DND-41 (cell line): ENCODE measurements around the gene KMT5C.

Experiments
- ATAC-seq: fragments of 200-7000 bp; cut with Tn5 transposase; 3 replicates; pipeline ENCODE4 v1.9.1; 2021; ENCODE audit warnings: low read depth; ENCODE audit not compliant: insufficient read depth
- DNase-seq: peaks from one replicate; pipeline ENCODE4 v3.0.0-alpha.2; 2020
- H2AFZ ChIP-seq: 2 replicates; pipeline ENCODE4 v1.6.0; 2012; ENCODE audit warnings: low read depth, low read length
- H3K27ac ChIP-seq: 2 replicates; pipeline ENCODE4 v1.5.1; 2012; ENCODE audit warnings: low read length, inconsistent platforms
- H3K27me3 ChIP-seq: fragments of 200-600 bp; sonication (generic); 2 replicates; pipeline ENCODE4 v1.6.0; 2012; ENCODE audit warnings: low read length, mild to moderate bottlenecking, inconsistent platforms; ENCODE audit not compliant: insufficient read depth, poor library complexity
- H3K36me3 ChIP-seq: 2 replicates; pipeline ENCODE4 v1.5.1; 2012; ENCODE audit warnings: low read length, inconsistent platforms; ENCODE audit not compliant: insufficient read depth
- H3K4me1 ChIP-seq: 2 replicates; pipeline ENCODE4 v1.5.1; 2012; ENCODE audit warnings: mild to moderate bottlenecking, low read length; ENCODE audit not compliant: insufficient read depth
- H3K4me2 ChIP-seq: 2 replicates; pipeline ENCODE4 v1.6.0; 2012; ENCODE audit warnings: mild to moderate bottlenecking, moderate library complexity, low read length, inconsistent platforms; ENCODE audit not compliant: insufficient read depth
- H3K4me3 ChIP-seq, 2 experiments: fragments of 200-600 bp in 1 of 2; shearing (Covaris generic) in 1 of 2; 2 replicates each; pipeline ENCODE4 v1.5.1; 2012 to 2016; ENCODE audit warnings: inconsistent platforms in 2 of 2, low read length in 2 of 2, mild to moderate bottlenecking in 2 of 2, low read depth in 1 of 2, moderate library complexity in 1 of 2
- H3K79me2 ChIP-seq: 2 replicates; pipeline ENCODE4 v1.6.0; 2012; ENCODE audit warnings: low read length, inconsistent platforms; ENCODE audit not compliant: insufficient read depth
- H3K9ac ChIP-seq: 2 replicates; pipeline ENCODE4 v1.6.0; 2012; ENCODE audit warnings: low read depth, mild to moderate bottlenecking, inconsistent platforms, low read length, moderate library complexity
- H3K9me3 ChIP-seq: 2 replicates; pipeline ENCODE4 v1.5.1; 2012; ENCODE audit warnings: low read length, moderate library complexity, mild to moderate bottlenecking, inconsistent platforms; ENCODE audit not compliant: insufficient read depth, severe bottlenecking
- H4K20me1 ChIP-seq: 2 replicates; pipeline ENCODE4 v1.6.0; 2012; ENCODE audit warnings: low read length; ENCODE audit not compliant: insufficient read depth
- CTCF ChIP-seq: IDR thresholded peaks from 2 replicates; pipeline ENCODE4 v1.5.1; 2012; ENCODE audit warnings: borderline replicate concordance, low read length, moderate library complexity, mild to moderate bottlenecking; ENCODE audit not compliant: poor library complexity, severe bottlenecking; ENCODE audit errors: extremely low read depth
- EZH2 ChIP-seq: IDR thresholded peaks from 3 replicates; pipeline ENCODE4 v1.6.1; 2012; ENCODE audit warnings: borderline replicate concordance, low read depth, mild to moderate bottlenecking, moderate library complexity, low read length, inconsistent platforms; ENCODE audit not compliant: severe bottlenecking

KMT5C gene

DNA sequence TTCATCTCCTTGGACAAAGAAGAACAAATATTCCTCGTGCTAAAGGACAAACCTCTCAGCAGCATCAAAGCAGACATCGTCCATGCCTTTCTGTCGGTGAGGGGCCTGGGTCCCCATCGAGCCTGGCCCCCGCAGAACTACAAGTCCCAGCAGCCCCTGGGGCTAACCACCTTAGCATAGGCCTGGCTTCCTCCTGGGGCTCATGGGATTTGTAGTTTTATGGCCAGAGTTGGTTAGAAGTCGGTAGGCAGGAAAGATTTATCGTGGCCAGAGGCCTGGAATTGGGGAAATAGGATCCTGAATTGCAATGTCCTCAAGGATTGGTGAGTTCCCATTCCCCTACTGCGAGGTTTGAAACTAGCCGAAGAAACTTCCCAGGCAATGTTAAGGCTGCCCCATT, 34.2 kb upstream of the KMT5C start:
- peaks cover 26% of the 10 kb centered on the region for H3K4me1 ChIP-seq
- H2AFZ ChIP-seq, result no peak overlapping the region
- DNase-seq (peak; percentile 66), ATAC-seq (peak; percentile 71)
- no peak overlapping the region for H3K4me2 ChIP-seq
- H4K20me1 ChIP-seq, result no peaks in the 10 kb centered on the region
- peaks cover 37% of the 10 kb centered on the region for H3K36me3 ChIP-seq
- peaks cover 14% of the 10 kb centered on the region for H3K79me2 ChIP-seq
- TF ChIP-seq CTCF, result no peak
- TF ChIP-seq EZH2, result no peak
- H3K4me3 ChIP-seq, result no peak overlapping the region
- no peaks in the 10 kb centered on the region for H3K27me3 ChIP-seq
- H3K9me3 ChIP-seq, result no peaks in the 10 kb centered on the region
- no peak overlapping the region for H3K27ac ChIP-seq
- H3K9ac ChIP-seq, result no peak overlapping the region

GRCh38 chr19:55305983-55306562, 33.6 kb upstream of the KMT5C start:
- no peaks in the 10 kb centered on the region for H4K20me1 ChIP-seq
- peaks cover 37% of the 10 kb centered on the region for H3K36me3 ChIP-seq
- no peaks in the 10 kb centered on the region for H3K27me3 ChIP-seq
- no peak overlapping the region for H3K4me2 ChIP-seq
- no peak overlapping the region for H3K4me3 ChIP-seq
- H3K27ac ChIP-seq, result no peak overlapping the region; the same call in 1 of the 2 replicates
- no peaks in the 10 kb centered on the region for H3K9me3 ChIP-seq
- H3K79me2 ChIP-seq, result peaks cover 14% of the 10 kb centered on the region
- TF ChIP-seq EZH2, result no peak
- TF ChIP-seq CTCF, result no peak
- H2AFZ ChIP-seq, result no peak overlapping the region
- no peak for DNase-seq
- peaks cover 26% of the 10 kb centered on the region for H3K4me1 ChIP-seq
- no peak for ATAC-seq
- H3K9ac ChIP-seq, result no peak overlapping the region

DNA sequence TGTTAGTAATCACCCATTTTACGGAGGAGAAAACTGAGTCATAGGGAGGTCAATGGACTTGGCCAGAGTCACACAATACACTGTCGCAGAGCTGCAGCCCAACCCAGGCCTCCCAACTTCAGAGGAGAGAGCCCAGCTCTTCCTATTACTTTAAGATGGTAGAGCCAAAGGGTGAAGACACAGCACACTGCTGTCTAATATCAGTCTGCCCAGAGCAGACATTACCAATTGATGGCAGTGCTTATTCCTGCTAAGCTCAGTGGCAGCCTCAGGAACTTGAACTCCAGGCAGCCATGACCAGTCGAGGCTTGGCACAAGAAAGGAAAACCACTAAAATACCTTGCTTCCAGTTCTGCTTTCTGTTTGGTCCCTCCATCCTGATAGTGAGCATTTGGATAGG, 33.0 kb upstream of the KMT5C start:
- ATAC-seq (no peak), DNase-seq (no peak)
- TF ChIP-seq EZH2 (no peak), CTCF (no peak)
- Histone ChIP-seq H3K9ac (no peak overlapping the region), H3K9me3 (no peaks in the 10 kb centered on the region), H3K4me2 (no peak overlapping the region), H3K79me2 (peaks cover 14% of the 10 kb centered on the region), H2AFZ (no peak overlapping the region), H3K36me3 (peaks cover 37% of the 10 kb centered on the region), H3K27ac (no peak overlapping the region), H3K27me3 (no peaks in the 10 kb centered on the region), H3K4me3 (no peak overlapping the region), H4K20me1 (no peaks in the 10 kb centered on the region), H3K4me1 (peaks cover 19% of the 10 kb centered on the region)

- Histone ChIP-seq H3K4me1 (0 out of 2 replicates have a peak, but pooled peaks cover 4% of the 10 kb centered on the region), H3K79me2 (no peaks in the 10 kb centered on the region), H3K9ac (no peak overlapping the region), H4K20me1 (no peaks in the 10 kb centered on the region), H3K4me2 (no peak overlapping the region), H3K36me3 (peaks cover 31% of the 10 kb centered on the region), H3K27me3 (no peaks in the 10 kb centered on the region), H3K27ac (no peak overlapping the region), H3K9me3 (no peaks in the 10 kb centered on the region), H2AFZ (no peak overlapping the region), H3K4me3 (no peak overlapping the region)
- DNase-seq, result no peak
- ATAC-seq, result no peak
- no peak for TF ChIP-seq CTCF
- no peak for TF ChIP-seq EZH2
Measured at GRCh38 chr19:55308281-55308680, 31.4 kb upstream of the KMT5C start.
